Heart left ventricle (tissue), 13 donors: Measurements from ENCODE around the gene HUNK.
"Not testable (repeated sequence)": the region's sequence is repeated elsewhere in the genome, so short reads cannot be mapped to it uniquely, and the experiment has no call there.

Experiments used
- CTCF ChIP-seq, 12 donors: fragments of 200-600 bp; sonication (generic) in 4 of 12; IDR thresholded peaks; one replicate each; pipeline versions ENCODE4 v1.5.0 to v1.8.0; 2018 to 2022; ENCODE audit warnings: antibody characterized with exemption in 12 of 12, mild to moderate bottlenecking in 5 of 12
- POLR2A ChIP-seq, 2 donors: fragments of 450-650 bp; IDR thresholded peaks; one replicate each; pipeline ENCODE4 v1.6.1; 2017; ENCODE audit warnings: antibody characterized with exemption in 2 of 2, mild to moderate bottlenecking in 2 of 2, moderate library complexity in 2 of 2
- donor health status: ischemic (EF 13 %, LVEDD 7.1; RV severe dilation, severe dysfunction).
- donor health status: DM: no; HTN: yes; CAD: no.
- donor health status: DM: no; HTN: no; CAD: no.
- donor health status: ischemic (EF 25% LVEDD 6.9; RV normal size, moderate dysfunction).
- donor health status: ischemic (EF 25% LVEDD 5.7; RV mildly dilated, moderate dysfunction).
- donor health status: ischemic (EF 35%, LVEDD 5.7; RV mildly dilated, moderate dysfunction).
- donor health status: nonischemic (EF 11% LVEDD 7.7; RV severe dilation, severe dysfunction).
- donor health status: DM: yes; HTN: yes; CAD: no.
- donor health status: PGD.
- donor health status: ischemic (EF 29% LVEDD 5.4; RV normal size, mild dysfunction).
- donor health status: nonischemic (EF 23%, LVEDD 6.1; RV moderate dilation, normal function).

GRCh38 chr21:32038751-32039150 is 165.9 kb downstream of the HUNK start:
- TF ChIP-seq POLR2A, CTCF (IDR thresholded peaks at IDR 0.05): not testable (repeated sequence)
